Heart left ventricle (tissue), 16 donors: ENCODE results near the gene PCDHGA3. TPM values are rescaled to one million over a fixed set of nuclear protein-coding genes. Genes with fewer than 3 reads are reported as not detected.
A peak's percentile ranks its signal among the peaks of the same experiment; 100 is the strongest.
"Not testable (repeated sequence)": the region's sequence is repeated elsewhere in the genome, so short reads cannot be mapped to it uniquely, and the experiment has no call there.

ENCODE experiments used
- ATAC-seq, 4 donors: fragments of 200-7000 bp; cut with Tn5 transposase; one replicate each; pipeline ENCODE4 v1.9.1; 2020 to 2022; ENCODE audit warnings: moderate library complexity in 4 of 4, mild to moderate bottlenecking in 3 of 4, moderate number of reproducible peaks in 1 of 4
- DNase-seq, 5 donors: peaks; one replicate each; pipeline ENCODE4 v3.0.0-alpha.2; 2020
- H3K27ac ChIP-seq, 12 donors: fragments of 200-600 bp; sonication (generic) in 4 of 12; one replicate each; pipeline versions ENCODE4 v1.5.0 to v1.8.0; 2016 to 2022; ENCODE audit warnings: mild to moderate bottlenecking in 2 of 12
- H3K27me3 ChIP-seq, 9 donors: fragments of 200-600 bp; sonication (generic) in 2 of 9; one replicate each; pipeline versions ENCODE4 v1.5.1 to v1.8.0; 2016 to 2022; ENCODE audit warnings: mild to moderate bottlenecking in 3 of 9
- H3K36me3 ChIP-seq, 9 donors: fragments of 200-600 bp; sonication (generic) in 2 of 9; one replicate each; pipeline versions ENCODE4 v1.5.0 to v1.8.0; 2018 to 2022; ENCODE audit warnings: mild to moderate bottlenecking in 2 of 9
- H3K4me1 ChIP-seq, 12 donors: fragments of 200-600 bp; sonication (generic) in 4 of 12; one replicate each; pipeline versions ENCODE4 v1.5.0 to v1.8.0; 2016 to 2022; ENCODE audit warnings: mild to moderate bottlenecking in 3 of 12
- H3K4me3 ChIP-seq, 12 donors: fragments of 200-600 bp; sonication (generic) in 4 of 12; one replicate each; pipeline versions ENCODE4 v1.5.0 to v1.8.0; 2017 to 2022; ENCODE audit warnings: mild to moderate bottlenecking in 9 of 12, moderate library complexity in 4 of 12
- H3K9me3 ChIP-seq, 12 donors: fragments of 200-600 bp; sonication (generic) in 4 of 12; one replicate each; pipeline versions ENCODE4 v1.5.0 to v1.8.0; 2016 to 2022; ENCODE audit warnings: mild to moderate bottlenecking in 1 of 12
- CTCF ChIP-seq, 12 donors: fragments of 200-600 bp; sonication (generic) in 4 of 12; IDR thresholded peaks; one replicate each; pipeline versions ENCODE4 v1.5.0 to v1.8.0; 2018 to 2022; ENCODE audit warnings: antibody characterized with exemption in 12 of 12, mild to moderate bottlenecking in 5 of 12
- POLR2A ChIP-seq, 2 donors: fragments of 450-650 bp; IDR thresholded peaks; one replicate each; pipeline ENCODE4 v1.6.1; 2017; ENCODE audit warnings: antibody characterized with exemption in 2 of 2, mild to moderate bottlenecking in 2 of 2, moderate library complexity in 2 of 2
- WGBS, 4 donors: extraction: QIAGEN DNeasy Blood & Tissue Kit in 2 of 4; methylation state at CpG; one replicate each; pipeline versions ENCODE4 v1.1.5 to v1.1.7; 2013 to 2018; 5-methylcytosine and 5-hydroxymethylcytosine counted together
- intact Hi-C, 10 donors: fragments of 100-400 bp; cut with DNase I; formaldehyde crosslinking; loops; one replicate each; pipeline versions ENCODE4 v1.11.1 to v1.14.2; 2022
- polyA plus RNA-seq, 2 donors: library from polyadenylated mRNA; stranded (reverse); fragments of 200-250 nt; gene quantifications; one replicate each; pipeline ENCODE4 v1.2.3, GENCODE V29; 2013
- total RNA-seq, 9 donors: library from RNA; depleted of rRNA in 2 of 9; stranded (reverse); fragments of >200 nt in 2 of 9; fragmentation: NEBNext Ultra II Directional in 3 of 9; extraction: Animal tissue kit (Norgen Biotek cat#: 25700) in 3 of 9; gene quantifications; one replicate each; pipeline versions ENCODE4 v1.1.0 to v1.2.4, GENCODE V29; 2016 to 2023
- donor health status: ischemic (EF 13 %, LVEDD 7.1; RV severe dilation, severe dysfunction).
- donor health status: healthy with polysubstance abuse.
- donor health status: DM: no; HTN: yes; CAD: no.
- donor health status: DM: no; HTN: no; CAD: no.
- donor health status: ischemic (EF 25% LVEDD 6.9; RV normal size, moderate dysfunction).
- donor health status: ischemic (EF 25% LVEDD 5.7; RV mildly dilated, moderate dysfunction).
- donor health status: healthy.
- donor health status: DM: yes; HTN: yes; CAD: no.
- donor health status: ischemic (EF 35%, LVEDD 5.7; RV mildly dilated, moderate dysfunction).
- donor health status: nonischemic (EF 11% LVEDD 7.7; RV severe dilation, severe dysfunction).
- donor health status: DM: yes; HTN: yes; CAD: no.
- donor health status: PGD.
- donor health status: ischemic (EF 29% LVEDD 5.4; RV normal size, mild dysfunction).
- donor health status: nonischemic (EF 23%, LVEDD 6.1; RV moderate dilation, normal function).

The PCDHGA3 gene
- total and polyA plus RNA-seq, 11 donors = 3.5 to 27.2 (median 13.3) TPM

- TF ChIP-seq CTCF (IDR thresholded peaks at IDR 0.05) = peak; percentile 21 to 64 (median 54)
- Histone ChIP-seq H3K27me3 (peaks cover 0 to 42% (median 0%) of the 10 kb centered on the region in 9 donors), H3K9me3 (peaks cover 0 to 96% (median 63%) of the 10 kb centered on the region in 12 donors), H3K36me3 (peaks cover 0 to 22% (median 0%) of the 10 kb centered on the region in 9 donors), H3K4me3 (peak within 1 kb of the TSS in 9 of 12 donors; percentile 30 to 48 (median 40))
- H3K4me1 ChIP-seq, H3K27ac ChIP-seq, intact Hi-C loops: not testable (repeated sequence)
- 13 to 20% (median 18%) methylated on average over 19 to 23 of the region's 40 CpGs for WGBS, 4 donors
- ATAC-seq = peak; percentile 83 to 94 (median 88)
- DNase-seq = peak in 1 of 5 donors; percentile 54
Measured at GRCh38 chr5:141387557-141388311, 44.1 kb downstream of the PCDHGA3 start, which contains the start of gene PCDHGB4. Gene PCDHGB4, plus strand, starts transcription at chr5:141387698. Its CDS starts 187 bp downstream, at chr5:141387885.

GRCh38 chr5:141388661-141389060 is 45.0 kb downstream of the PCDHGA3 start:
- intact Hi-C loops = no loop called here
- Histone ChIP-seq H3K27me3 (peaks cover 0 to 35% (median 0%) of the 10 kb centered on the region in 9 donors), H3K4me1 (peaks cover 0 to 8% (median 0%) of the 10 kb centered on the region in 12 donors), H3K9me3 (peaks cover 0 to 96% (median 65%) of the 10 kb centered on the region in 12 donors), H3K36me3 (peaks cover 0 to 23% (median 0%) of the 10 kb centered on the region in 9 donors), H3K4me3 (no peak overlapping the region), H3K27ac (no peak overlapping the region)
- no peak for TF ChIP-seq CTCF (IDR thresholded peaks at IDR 0.05)
- no peak for TF ChIP-seq POLR2A (IDR thresholded peaks at IDR 0.05)
- 54 to 64% (median 61%) methylated on average over 10 of the region's 10 CpGs for WGBS, 4 donors
- ATAC-seq (no peak), DNase-seq (no peak)

GRCh38 chr5:141389153-141390042 is 45.8 kb downstream of the PCDHGA3 start:
- intact Hi-C loops = no loop called here
- Histone ChIP-seq H3K4me1 (peaks cover 0 to 8% (median 0%) of the 10 kb centered on the region in 12 donors), H3K27ac (no peak overlapping the region), H3K36me3 (peaks cover 0 to 23% (median 0%) of the 10 kb centered on the region in 9 donors), H3K9me3 (peaks cover 0 to 96% (median 65%) of the 10 kb centered on the region in 12 donors), H3K4me3 (no peak overlapping the region), H3K27me3 (peaks cover 0 to 33% (median 0%) of the 10 kb centered on the region in 9 donors)
- WGBS, 4 donors = 40 to 52% (median 46%) methylated on average over 62 to 77 of the region's 77 CpGs
- DNase-seq (no peak), ATAC-seq (no peak)
- TF ChIP-seq CTCF (IDR thresholded peaks at IDR 0.05) = no peak
- no peak for TF ChIP-seq POLR2A (IDR thresholded peaks at IDR 0.05)
